Omental fat pad (tissue), 4 donors: Measurements from ENCODE around the gene EFNA4. TPM values are rescaled to one million over a fixed set of nuclear protein-coding genes. Genes with fewer than 3 reads are reported as not detected.
A peak's percentile ranks its signal among the peaks of the same experiment; 100 is the strongest.

Experiments
- ATAC-seq: fragments of 150-250 bp; one replicate; pipeline ENCODE4 v1.9.1; 2016; ENCODE audit warnings: mild to moderate bottlenecking, moderate library complexity; ENCODE audit not compliant: low FRiP score
- DNase-seq: peaks from one replicate; pipeline ENCODE4 v3.0.0-alpha.2; 2019; ENCODE audit warnings: low spot score
- total RNA-seq, 4 donors: library from RNA; depleted of rRNA; stranded (reverse); fragments of >200 nt; gene quantifications; one replicate each; pipeline ENCODE4 v1.1.0, GENCODE V29; 2016
- TF ChIP-seq, protein P1 (sequence below), 3 donors: fragments of 450-650 bp; IDR thresholded peaks; one replicate each; pipeline ENCODE4 v1.5.1; 2016 to 2017; ENCODE audit warnings: antibody characterized with exemption in 3 of 3, mild to moderate bottlenecking in 3 of 3, moderate library complexity in 2 of 3

Gene EFNA4
- total RNA-seq, 4 donors from 2014 or later: 1.7 to 5.0 (median 4.4) TPM

DNA sequence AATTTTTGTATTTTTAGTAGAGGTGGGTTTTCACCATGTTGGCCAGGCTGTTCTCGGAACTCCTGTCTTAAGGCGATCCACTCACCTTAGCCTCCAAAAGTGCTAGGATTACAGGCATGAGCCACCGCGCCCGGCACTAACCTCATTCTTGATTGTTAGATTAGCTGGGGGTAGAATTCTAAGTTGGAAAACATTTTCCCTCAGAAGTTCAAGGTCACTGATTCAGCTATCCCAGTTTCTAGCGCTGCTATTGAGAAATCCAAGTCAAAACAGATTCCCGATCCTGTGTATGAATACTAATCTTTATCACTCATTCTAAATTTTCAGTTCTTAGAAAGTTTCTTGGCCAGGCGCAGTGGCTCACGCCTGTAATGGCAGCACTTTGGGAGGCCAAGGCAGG is 39.8 kb downstream of the EFNA4 start:
- ATAC-seq: no peak
- no peak for DNase-seq
- TF ChIP-seq, protein P1, sequence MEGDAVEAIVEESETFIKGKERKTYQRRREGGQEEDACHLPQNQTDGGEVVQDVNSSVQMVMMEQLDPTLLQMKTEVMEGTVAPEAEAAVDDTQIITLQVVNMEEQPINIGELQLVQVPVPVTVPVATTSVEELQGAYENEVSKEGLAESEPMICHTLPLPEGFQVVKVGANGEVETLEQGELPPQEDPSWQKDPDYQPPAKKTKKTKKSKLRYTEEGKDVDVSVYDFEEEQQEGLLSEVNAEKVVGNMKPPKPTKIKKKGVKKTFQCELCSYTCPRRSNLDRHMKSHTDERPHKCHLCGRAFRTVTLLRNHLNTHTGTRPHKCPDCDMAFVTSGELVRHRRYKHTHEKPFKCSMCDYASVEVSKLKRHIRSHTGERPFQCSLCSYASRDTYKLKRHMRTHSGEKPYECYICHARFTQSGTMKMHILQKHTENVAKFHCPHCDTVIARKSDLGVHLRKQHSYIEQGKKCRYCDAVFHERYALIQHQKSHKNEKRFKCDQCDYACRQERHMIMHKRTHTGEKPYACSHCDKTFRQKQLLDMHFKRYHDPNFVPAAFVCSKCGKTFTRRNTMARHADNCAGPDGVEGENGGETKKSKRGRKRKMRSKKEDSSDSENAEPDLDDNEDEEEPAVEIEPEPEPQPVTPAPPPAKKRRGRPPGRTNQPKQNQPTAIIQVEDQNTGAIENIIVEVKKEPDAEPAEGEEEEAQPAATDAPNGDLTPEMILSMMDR (IDR thresholded peaks at IDR 0.05): no peak

DNA sequence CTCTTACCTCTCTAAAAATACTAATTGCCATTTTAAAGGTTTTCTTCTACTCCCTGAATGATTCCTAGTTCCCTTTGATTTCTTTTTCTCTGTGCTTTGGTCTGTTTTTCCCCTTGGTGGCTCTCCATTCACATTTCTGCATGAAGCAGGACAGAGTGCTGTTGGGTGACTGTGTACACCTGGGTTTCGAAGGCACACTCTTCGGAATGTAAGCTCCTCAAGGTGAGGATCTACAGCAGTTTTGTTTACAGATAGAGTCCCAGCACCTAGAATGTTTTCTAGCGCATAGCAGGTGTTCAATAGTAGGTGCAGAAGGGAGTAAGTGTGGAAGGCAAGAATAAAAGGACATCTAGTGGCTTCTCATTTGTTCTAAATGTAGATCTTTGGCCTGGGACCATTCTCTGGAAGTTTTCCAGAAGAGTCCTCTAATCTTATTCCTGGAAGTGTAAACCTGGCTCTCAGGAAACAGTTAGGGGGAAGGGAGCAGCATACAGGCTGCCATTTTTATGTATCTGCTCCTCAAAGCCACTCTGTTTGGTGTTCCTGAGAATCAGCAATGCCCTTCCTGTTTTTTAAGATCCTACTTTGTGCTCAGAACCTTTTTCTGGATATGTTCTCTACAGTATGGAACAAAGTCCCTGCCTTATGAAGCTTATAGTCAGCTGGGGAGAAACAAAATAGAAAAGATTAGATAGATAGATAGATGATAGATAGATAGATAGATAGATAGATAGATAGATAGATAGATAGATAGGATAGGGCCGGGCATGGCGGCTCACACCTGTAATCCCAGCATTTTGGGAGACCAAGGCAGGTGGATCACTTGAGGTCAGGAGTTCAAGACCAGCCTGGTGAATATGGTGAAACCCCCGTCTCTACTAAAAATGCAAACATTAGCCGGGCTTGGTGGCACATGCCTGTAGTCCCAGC is 41.3 kb downstream of the EFNA4 start:
- ATAC-seq (no peak), DNase-seq (no peak)

DNA sequence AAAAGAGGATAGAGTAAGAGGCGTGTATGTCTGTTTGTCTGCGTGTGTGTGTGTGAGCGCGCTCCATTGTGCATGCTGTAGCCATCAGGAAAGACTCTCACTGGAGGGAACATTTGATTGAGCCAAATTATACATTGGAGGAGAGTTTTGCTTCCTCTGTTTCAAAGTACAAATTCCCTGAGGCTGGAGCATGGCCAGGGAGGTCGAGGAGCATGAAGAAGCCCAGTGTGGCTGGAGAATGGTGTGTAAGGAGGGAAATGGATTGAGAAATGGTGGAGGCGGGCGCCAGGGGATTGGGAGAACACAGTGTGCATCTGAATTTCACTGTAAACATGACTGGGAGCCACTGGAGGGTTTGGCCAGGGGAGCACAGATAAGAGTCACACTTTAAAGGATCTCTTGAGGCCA is 42.1 kb downstream of the EFNA4 start:
- TF ChIP-seq, protein P1 (IDR thresholded peaks at IDR 0.05): no peak
- ATAC-seq: peak; percentile 56
- DNase-seq: no peak

More for the DNA sequence above, 41.3 kb downstream of the EFNA4 start:
- TF ChIP-seq, protein P1 (IDR thresholded peaks at IDR 0.05): no peak

DNA sequence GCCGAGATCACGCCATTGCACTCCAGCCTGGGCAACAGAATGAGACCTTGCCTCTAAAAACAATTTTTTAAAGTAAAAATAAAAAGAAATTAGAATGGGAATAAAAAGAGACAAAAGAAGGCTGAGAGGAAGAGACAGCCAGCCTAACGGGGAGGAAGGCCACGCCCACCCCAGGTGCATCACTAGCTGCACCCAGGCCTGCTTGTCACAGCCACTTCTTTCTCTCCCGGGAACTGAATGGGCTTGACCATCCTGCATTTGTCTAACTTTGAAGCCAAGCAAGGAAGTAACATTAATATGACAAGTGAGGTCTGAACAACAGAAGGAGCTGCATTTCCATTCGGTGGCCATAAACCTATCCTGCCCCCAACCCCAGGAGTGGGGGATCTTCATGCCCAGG is 43.3 kb downstream of the EFNA4 start:
- TF ChIP-seq, protein P1 (IDR thresholded peaks at IDR 0.05): no peak
- DNase-seq (no peak), ATAC-seq (no peak)

DNA sequence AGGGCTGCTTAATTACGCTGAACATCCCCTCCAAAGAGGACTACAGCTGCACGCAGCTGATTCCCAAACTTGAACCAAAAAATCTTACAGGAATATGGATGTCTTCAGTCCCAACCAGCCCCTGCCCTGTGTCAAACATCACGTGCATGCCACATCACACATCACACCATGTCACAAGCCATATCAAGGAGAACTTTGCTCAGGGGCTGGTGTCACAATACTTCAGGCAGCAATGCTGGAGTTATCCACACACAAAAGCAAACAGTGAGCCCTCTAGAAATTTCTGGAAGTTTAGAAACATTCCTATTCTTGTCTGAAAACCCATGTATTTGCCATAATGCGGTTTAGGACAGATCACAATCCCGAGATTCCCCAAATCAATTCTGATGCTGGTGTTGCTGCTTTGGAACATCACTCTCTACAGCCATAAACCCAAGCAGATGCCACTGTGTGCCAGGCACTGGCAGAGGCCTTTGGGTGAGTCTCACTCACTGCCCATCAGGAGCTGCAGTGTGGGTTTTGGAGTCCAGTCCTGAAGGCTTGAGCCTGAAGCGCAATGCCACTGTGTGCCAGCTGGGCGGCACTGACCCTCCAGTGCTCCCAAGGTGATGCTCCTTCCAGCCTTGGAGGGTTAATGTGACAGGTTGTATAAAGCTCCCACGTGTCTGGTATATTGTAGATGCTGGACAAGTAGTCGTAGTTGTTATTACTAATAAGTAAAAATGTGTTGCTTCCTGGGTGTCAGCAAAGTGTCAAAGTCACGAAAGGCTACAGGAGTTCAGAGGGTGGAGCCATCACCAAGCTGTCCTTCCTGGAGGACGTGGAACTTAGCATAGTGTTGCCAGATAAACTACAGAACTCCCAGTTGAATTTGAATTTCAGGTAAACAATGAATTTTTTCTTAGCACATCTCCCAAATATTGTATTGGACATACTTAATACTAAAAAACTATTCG is 44.0 kb downstream of the EFNA4 start:
- DNase-seq: no peak
- ATAC-seq: no peak

DNA sequence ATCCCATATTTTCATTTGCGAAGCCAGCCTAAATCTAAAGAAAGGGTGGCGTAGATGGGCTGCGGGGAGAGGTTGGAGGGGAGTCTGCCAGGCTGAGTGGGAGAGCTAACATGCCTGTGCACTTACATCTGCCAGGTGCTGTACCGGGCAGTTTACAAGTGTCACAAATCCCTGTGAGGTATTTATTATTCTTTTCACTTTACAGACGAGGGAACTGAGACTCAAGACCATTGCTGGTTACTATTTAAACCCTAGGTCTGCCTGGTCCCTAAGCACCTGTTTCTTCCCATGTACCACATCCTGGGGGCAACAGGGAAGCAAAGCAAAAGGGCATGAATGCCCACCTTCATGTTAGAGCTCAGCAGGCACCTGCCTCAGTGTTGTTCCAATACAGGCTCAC is 44.8 kb downstream of the EFNA4 start:
- ATAC-seq (no peak), DNase-seq (no peak)
- TF ChIP-seq, protein P1 (IDR thresholded peaks at IDR 0.05): no peak

More for the DNA sequence above, 44.0 kb downstream of the EFNA4 start:
- TF ChIP-seq, protein P1 (IDR thresholded peaks at IDR 0.05): no peak
